Neuronal stem cell (in vitro differentiated cells): ENCODE results near the gene ZNF350.

Experiments
- DNase-seq: peaks from one replicate; pipeline ENCODE4 v3.0.0-alpha.2; 2013; ENCODE audit warnings: low spot score
- H2AFZ ChIP-seq: one replicate; pipeline ENCODE4 v1.6.1; 2013; ENCODE audit warnings: mild to moderate bottlenecking, low read length, inconsistent platforms
- H2AK5ac ChIP-seq: 2 replicates; pipeline ENCODE4 v1.6.1; 2013; ENCODE audit warnings: low read depth, mild to moderate bottlenecking, inconsistent platforms, low read length, moderate library complexity, mixed read lengths
- H2BK120ac ChIP-seq: 2 replicates; pipeline ENCODE4 v1.6.1; 2013; ENCODE audit warnings: low read depth, mild to moderate bottlenecking, inconsistent platforms, low read length, moderate library complexity, mixed read lengths
- H2BK12ac ChIP-seq: one replicate; pipeline ENCODE4 v1.6.1; 2013; ENCODE audit warnings: low read length, inconsistent platforms
- H2BK15ac ChIP-seq: 2 replicates; pipeline ENCODE4 v1.6.1; 2013; ENCODE audit warnings: mild to moderate bottlenecking, low read length, inconsistent platforms, mixed read lengths
- H2BK5ac ChIP-seq: one replicate; pipeline ENCODE4 v1.6.1; 2013; ENCODE audit warnings: inconsistent platforms, mild to moderate bottlenecking, low read length, moderate library complexity
- H3K14ac ChIP-seq: one replicate; pipeline ENCODE4 v1.6.1; 2013; ENCODE audit warnings: low read length, inconsistent platforms
- H3K18ac ChIP-seq: 2 replicates; pipeline ENCODE4 v1.6.1; 2013; ENCODE audit warnings: low read length, inconsistent platforms
- H3K23ac ChIP-seq: 2 replicates; pipeline ENCODE4 v1.6.1; 2013; ENCODE audit warnings: low read depth, mild to moderate bottlenecking, mixed read lengths, low read length, inconsistent platforms; ENCODE audit not compliant: poor library complexity
- H3K27ac ChIP-seq: replicated peaks from 3 replicates; pipeline ENCODE4 v1.5.1; 2013; ENCODE audit warnings: low read length, inconsistent platforms
- H3K27me3 ChIP-seq, 3 experiments: 2 replicates each; pipeline ENCODE4 v1.6.1; 2013; ENCODE audit warnings: low read length in 3 of 3, mild to moderate bottlenecking in 2 of 3, inconsistent platforms in 1 of 3, low read depth in 1 of 3, mixed read lengths in 1 of 3, moderate library complexity in 1 of 3; ENCODE audit not compliant: control insufficient read depth in 3 of 3, insufficient read depth in 3 of 3
- H3K36me3 ChIP-seq, 2 donors: replicated peaks in 1 of 2; 2 replicates each; pipeline ENCODE4 v1.6.1; 2013; ENCODE audit warnings: low read length in 2 of 2; ENCODE audit not compliant: control insufficient read depth in 2 of 2, insufficient read depth in 2 of 2
- H3K4ac ChIP-seq: 2 replicates; pipeline ENCODE4 v1.6.1; 2013; ENCODE audit warnings: inconsistent platforms, mild to moderate bottlenecking, low read length, moderate library complexity
- H3K4me1 ChIP-seq, 2 donors: 1 replicate in 1 of 2; 2 replicates in 1 of 2; pipeline ENCODE4 v1.6.1; 2013; ENCODE audit warnings: low read length in 2 of 2, low read depth in 1 of 2; ENCODE audit not compliant: control insufficient read depth in 2 of 2, insufficient read depth in 1 of 2
- H3K4me2 ChIP-seq: one replicate; pipeline ENCODE4 v1.6.1; 2013; ENCODE audit warnings: mild to moderate bottlenecking, low read length, inconsistent platforms; ENCODE audit not compliant: insufficient read depth, poor library complexity, severe bottlenecking
- H3K4me3 ChIP-seq, 2 donors: 2 replicates each; pipeline ENCODE4 v1.5.1; 2013; ENCODE audit warnings: low read length in 2 of 2, mild to moderate bottlenecking in 2 of 2, inconsistent platforms in 1 of 2, moderate library complexity in 1 of 2
- H3K79me1 ChIP-seq: one replicate; pipeline ENCODE4 v1.6.1; 2013; ENCODE audit warnings: low read depth, mild to moderate bottlenecking, inconsistent platforms, low read length, moderate library complexity
- H3K9ac ChIP-seq: one replicate; pipeline ENCODE4 v1.6.1; 2013; ENCODE audit warnings: mild to moderate bottlenecking, low read depth, low read length, inconsistent platforms; ENCODE audit not compliant: poor library complexity
- H3K9me3 ChIP-seq, 2 donors: replicated peaks in 1 of 2; 2 replicates each; pipeline versions ENCODE3 to v1.6.1; 2013; ENCODE audit warnings: low read length in 2 of 2, mild to moderate bottlenecking in 2 of 2, inconsistent platforms in 1 of 2, low read depth in 1 of 2, mixed read lengths in 1 of 2, moderate library complexity in 1 of 2; ENCODE audit not compliant: control insufficient read depth in 2 of 2, insufficient read depth in 1 of 2
- H4K8ac ChIP-seq: one replicate; pipeline ENCODE4 v1.6.1; 2013; ENCODE audit warnings: low read depth, mild to moderate bottlenecking, inconsistent platforms, low read length, moderate library complexity
- H4K91ac ChIP-seq: one replicate; pipeline ENCODE4 v1.6.1; 2013; ENCODE audit warnings: low read length, low read depth, mild to moderate bottlenecking, inconsistent platforms; ENCODE audit not compliant: poor library complexity
- WGBS, 2 donors: extraction: QIAGEN DNeasy Blood & Tissue Kit; methylation state at CpG; one replicate each; pipeline ENCODE4 v1.1.7; 2013; ENCODE audit warnings: missing lambda C conversion rate in 2 of 2, mixed read lengths in 1 of 2; ENCODE audit not compliant: insufficient read length in 2 of 2, insufficient replicate concordance in 1 of 2; ENCODE audit errors: extremely low coverage in 2 of 2; 5-methylcytosine and 5-hydroxymethylcytosine counted together

ZNF350 gene

DNA sequence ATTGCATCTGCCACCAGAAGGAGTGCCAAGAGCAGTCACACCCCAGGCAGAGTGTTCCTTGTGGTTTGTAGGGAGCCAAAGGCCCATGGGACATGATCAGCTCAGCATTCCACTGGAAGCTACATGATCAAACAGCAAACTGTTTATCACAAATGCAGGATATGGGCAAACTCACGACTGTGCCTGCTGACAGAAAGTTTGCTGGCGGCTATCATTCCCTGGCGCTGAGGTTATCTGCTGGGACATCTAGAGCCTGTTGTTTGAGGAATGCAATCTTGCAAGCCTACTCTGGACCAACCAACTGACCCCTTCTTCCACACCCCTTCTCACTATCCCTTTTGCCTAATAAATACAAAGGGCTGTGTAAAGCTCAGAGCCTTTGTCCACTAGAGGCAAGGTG, 67.0 kb downstream of the ZNF350 start:
- Histone ChIP-seq H3K9me3 (peaks cover 25 to 69% of the 10 kb centered on the region in 2 donors), H3K23ac (no peak overlapping the region), H2BK15ac (no peak overlapping the region), H3K18ac (no peak overlapping the region), H4K91ac (no peak overlapping the region), H3K14ac (no peak overlapping the region), H3K4me1 (no peaks in the 10 kb centered on the region), H2AK5ac (no peak overlapping the region), H3K4me2 (no peak overlapping the region), H3K9ac (no peak overlapping the region), H2BK12ac (no peak overlapping the region), H2BK5ac (no peak overlapping the region), H2AFZ (no peak overlapping the region), H4K8ac (no peak overlapping the region), H3K27ac (no peak overlapping the region), H3K36me3 (no peaks in the 10 kb centered on the region), H3K4me3 (no peak overlapping the region), H3K27me3 (no peaks in the 10 kb centered on the region), H3K79me1 (no peaks in the 10 kb centered on the region), H3K4ac (no peak overlapping the region), H2BK120ac (no peak overlapping the region)
- DNase-seq: no peak
- WGBS, 2 donors: no CpG with 5 or more reads among the region's 3 CpGs

DNA sequence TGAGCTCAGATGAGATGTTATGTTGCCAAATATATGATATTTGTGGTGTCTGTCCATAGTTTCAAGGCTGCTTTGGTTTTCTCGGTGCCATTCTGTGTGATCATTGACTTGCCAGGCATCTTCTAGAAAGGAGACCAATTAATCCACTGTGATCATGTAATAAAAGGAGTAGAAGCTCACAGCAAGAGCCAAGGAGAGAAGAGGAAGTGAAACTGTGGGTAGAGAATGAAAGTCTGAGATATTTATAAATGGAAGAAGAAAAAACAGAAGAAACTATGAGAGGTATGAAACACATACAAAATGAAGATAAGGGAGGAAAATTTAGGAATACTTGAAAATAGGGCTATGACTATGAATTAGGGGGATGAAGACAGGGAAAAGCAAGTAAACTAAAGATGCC, 70.5 kb downstream of the ZNF350 start:
- Histone ChIP-seq H3K4me3 (no peak overlapping the region), H2BK15ac (no peak overlapping the region), H2BK5ac (no peak overlapping the region), H2BK12ac (no peak overlapping the region), H2AK5ac (no peak overlapping the region), H4K91ac (no peak overlapping the region), H3K4me1 (no peaks in the 10 kb centered on the region), H3K18ac (no peak overlapping the region), H3K9me3 (peaks cover 24 to 56% of the 10 kb centered on the region in 2 donors), H3K27me3 (no peaks in the 10 kb centered on the region), H2AFZ (no peak overlapping the region), H3K14ac (no peak overlapping the region), H4K8ac (no peak overlapping the region), H2BK120ac (no peak overlapping the region), H3K27ac (no peak overlapping the region), H3K79me1 (no peaks in the 10 kb centered on the region), H3K36me3 (no peaks in the 10 kb centered on the region), H3K4ac (no peak overlapping the region), H3K4me2 (no peak overlapping the region), H3K9ac (no peak overlapping the region), H3K23ac (no peak overlapping the region)
- no peak for DNase-seq
- WGBS, 2 donors: no CpG with 5 or more reads among the region's 1 CpG

DNA sequence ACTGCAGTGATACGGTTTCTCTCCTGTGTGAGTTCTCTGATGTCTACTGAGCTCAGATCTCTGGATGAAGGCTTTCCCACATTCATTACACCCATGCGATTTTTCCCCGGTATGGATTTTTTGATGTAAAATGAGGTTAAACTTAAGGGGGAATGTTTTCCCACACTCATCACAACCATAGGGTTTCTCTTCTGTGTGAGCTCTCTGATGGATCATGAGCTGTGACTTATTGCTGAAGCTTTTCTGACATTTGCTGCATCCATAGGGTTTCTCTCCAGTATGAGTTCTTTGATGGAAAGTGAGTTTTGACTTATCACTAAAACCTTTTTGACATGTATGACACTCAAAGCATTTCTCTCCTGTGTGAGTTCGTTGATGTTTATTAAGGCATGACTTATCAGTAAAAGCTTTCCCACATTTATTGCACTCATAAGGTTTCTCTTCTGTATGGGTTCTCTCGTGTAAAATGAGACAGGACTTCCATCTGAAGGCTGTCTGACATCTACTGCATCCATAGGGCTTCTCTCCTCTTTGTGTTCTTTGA, 71.2 kb downstream of the ZNF350 start:
- H3K4me2 ChIP-seq: no peak overlapping the region
- no peak overlapping the region for H2AFZ ChIP-seq
- no peaks in the 10 kb centered on the region for H3K4me1 ChIP-seq
- H3K79me1 ChIP-seq: no peaks in the 10 kb centered on the region
- no peak overlapping the region for H3K27ac ChIP-seq
- no peak overlapping the region for H2BK12ac ChIP-seq
- H2BK5ac ChIP-seq: no peak overlapping the region
- no peak overlapping the region for H2BK120ac ChIP-seq
- no peak overlapping the region for H3K18ac ChIP-seq
- WGBS, 2 donors: no CpG with 5 or more reads among the region's 5 CpGs
- H3K23ac ChIP-seq: no peak overlapping the region
- no peak overlapping the region for H4K8ac ChIP-seq
- H3K27me3 ChIP-seq: no peaks in the 10 kb centered on the region
- H4K91ac ChIP-seq: no peak overlapping the region
- peaks cover 21 to 50% of the 10 kb centered on the region in 2 donors for H3K9me3 ChIP-seq
- H3K4ac ChIP-seq: no peak overlapping the region
- no peak for DNase-seq
- H3K4me3 ChIP-seq: no peak overlapping the region
- no peaks in the 10 kb centered on the region for H3K36me3 ChIP-seq
- H2BK15ac ChIP-seq: no peak overlapping the region
- H2AK5ac ChIP-seq: no peak overlapping the region
- H3K14ac ChIP-seq: no peak overlapping the region
- no peak overlapping the region for H3K9ac ChIP-seq
